Tibial nerve (tissue), 3 donors: ENCODE measurements around the gene LPAR1.

Experiments used
- CTCF ChIP-seq, 5 experiments: fragments of 200-600 bp in 3 of 5; fragments of 450-650 bp in 2 of 5; sonication (generic) in 3 of 5; IDR thresholded peaks; one replicate each; pipeline ENCODE4 v1.5.1; 2016 to 2019; ENCODE audit warnings: antibody characterized with exemption in 5 of 5, mild to moderate bottlenecking in 3 of 5, moderate library complexity in 2 of 5
- POLR2A ChIP-seq, 2 donors: fragments of 450-650 bp; IDR thresholded peaks; one replicate each; pipeline ENCODE4 v1.6.1; 2017; ENCODE audit warnings: antibody characterized with exemption in 2 of 2, mild to moderate bottlenecking in 2 of 2, moderate library complexity in 2 of 2

- no peak for TF ChIP-seq POLR2A (IDR thresholded peaks at IDR 0.05)
- no peak for TF ChIP-seq CTCF (IDR thresholded peaks at IDR 0.05)
Measured at GRCh38 chr9:110891760-110892159, 146.5 kb downstream of the LPAR1 start.
